CD1c-positive myeloid dendritic cell (primary cell): Measurements from ENCODE around the gene CCR1.
"Not testable (repeated sequence)": the region's sequence is repeated elsewhere in the genome, so short reads cannot be mapped to it uniquely, and the experiment has no call there.

Source experiments
- DNase-seq: peaks from one replicate; pipeline ENCODE4 v3.0.0-alpha.2; 2016; ENCODE audit errors: extremely low spot score

The CCR1 gene

DNA sequence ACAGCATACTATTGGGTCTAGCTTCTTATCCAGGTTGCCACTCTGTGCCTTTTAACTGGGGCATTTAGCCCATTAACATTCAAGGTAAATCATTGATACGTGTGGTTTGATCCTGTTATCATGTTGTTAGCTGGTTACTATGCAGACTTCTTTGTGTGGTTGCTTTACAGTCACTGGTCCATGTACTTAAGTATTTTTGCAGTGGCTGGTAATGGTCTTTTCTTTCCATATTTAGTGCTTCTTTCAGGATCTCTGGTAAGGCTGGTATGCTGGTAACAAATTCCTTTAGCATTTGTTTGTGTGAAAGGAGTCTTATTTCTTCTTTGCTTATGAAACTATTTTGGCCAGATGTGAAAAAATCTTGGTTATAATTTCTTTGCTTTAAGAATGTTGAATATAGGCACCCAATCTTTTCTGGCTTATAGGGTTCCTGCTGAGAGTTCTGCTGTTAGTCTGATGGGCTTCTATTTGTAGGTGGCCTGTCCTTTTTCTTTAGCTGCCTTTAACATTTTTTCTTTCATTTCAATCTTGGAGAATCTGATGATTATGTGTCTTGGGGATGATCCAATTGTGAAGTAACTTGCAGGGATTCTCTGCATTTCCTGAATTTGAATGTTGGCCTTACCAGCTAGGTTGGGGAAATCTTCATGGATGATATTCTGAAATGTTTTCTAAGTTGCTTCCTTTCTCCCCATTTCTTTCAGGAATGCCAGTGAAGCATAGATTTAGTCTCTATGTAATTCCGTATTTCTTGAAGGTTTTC is 39.3 kb downstream of the CCR1 start:
- DNase-seq = no peak

GRCh38 chr3:46163556-46164041 is 44.5 kb downstream of the CCR1 start:
- DNase-seq = no peak

GRCh38 chr3:46162975-46163555 is 45.0 kb downstream of the CCR1 start:
- DNase-seq = no peak

DNA sequence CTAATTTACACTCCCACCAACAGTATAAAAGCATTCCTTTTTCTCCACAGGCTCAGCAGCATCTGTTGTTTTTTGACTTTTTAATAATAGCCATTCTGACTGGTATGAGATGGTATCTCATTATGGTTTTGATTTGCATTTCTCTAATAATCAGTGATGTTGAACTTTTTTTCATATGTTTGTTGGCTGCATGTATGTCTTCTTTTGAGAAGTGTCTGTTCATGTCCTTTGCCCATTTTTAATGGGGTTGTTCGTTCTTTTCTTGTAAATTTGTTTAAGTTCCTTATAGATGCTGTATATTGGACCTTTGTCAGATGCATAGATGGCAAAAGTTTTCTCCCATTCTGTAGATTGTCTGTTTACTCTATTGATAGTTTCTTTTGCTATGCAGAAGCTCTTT is 50.4 kb downstream of the CCR1 start:
- not testable (repeated sequence) for DNase-seq

DNA sequence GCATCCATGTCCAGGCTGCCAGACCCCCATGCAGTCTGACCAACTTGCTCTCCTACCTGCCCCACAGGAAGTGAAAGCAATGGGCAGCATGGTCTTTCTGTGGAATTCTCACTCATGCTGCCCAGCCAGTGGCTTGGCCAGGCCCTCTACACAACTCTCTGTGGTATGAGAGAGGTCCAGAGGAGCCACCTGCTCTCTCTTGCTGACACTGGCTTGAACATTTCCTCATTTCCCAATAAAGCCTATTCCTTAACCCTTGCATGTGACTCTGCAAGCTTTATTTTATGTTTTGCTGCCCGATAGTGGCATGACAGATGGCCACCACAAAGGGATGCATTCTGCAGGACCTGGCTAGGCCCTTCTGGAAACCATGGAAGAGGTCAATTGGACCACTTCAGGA is 53.8 kb downstream of the CCR1 start:
- DNase-seq = no peak
